Fibroblast of upper back skin (primary cell): ENCODE data around the gene MIPEP.

Experiments
- DNase-seq: peaks from one replicate; pipeline ENCODE4 v3.0.0-alpha.2; 2013

MIPEP gene

DNA sequence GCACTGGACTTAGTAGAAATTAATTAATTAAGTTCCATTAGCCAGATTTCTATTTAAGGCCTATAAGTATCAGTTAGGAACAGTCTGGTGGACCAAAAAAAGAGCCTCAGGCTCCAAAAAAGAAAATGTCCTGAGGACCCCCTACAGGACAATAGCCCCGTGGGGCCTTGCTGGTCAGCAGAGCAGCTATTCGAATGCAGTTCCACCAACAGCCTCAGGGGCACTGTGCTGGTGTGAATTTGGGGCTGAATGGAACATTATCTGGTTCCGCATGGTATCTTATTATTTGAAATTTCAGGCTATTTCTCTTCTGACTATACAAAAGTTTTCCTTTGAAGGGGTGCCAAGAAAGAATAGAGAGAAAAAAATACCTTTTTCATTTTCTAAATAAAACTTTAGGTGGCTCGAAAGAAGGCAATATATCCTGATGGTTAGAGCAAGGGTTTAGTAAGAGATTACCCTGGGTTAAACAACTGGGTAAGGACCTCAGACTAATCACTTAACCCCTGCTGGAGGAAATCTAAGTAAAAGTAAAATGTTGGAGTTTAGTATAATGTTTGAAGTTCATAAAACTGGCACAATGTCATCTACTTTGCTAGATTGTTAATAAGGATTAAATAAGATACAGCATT lies 147.2 kb downstream of the MIPEP start:
- no peak for DNase-seq

GRCh38 chr13:23740002-23740401 lies 149.2 kb downstream of the MIPEP start:
- no peak for DNase-seq

- no peak for DNase-seq
Observed at GRCh38 chr13:23739596-23739995, 149.6 kb downstream of the MIPEP start.

DNA sequence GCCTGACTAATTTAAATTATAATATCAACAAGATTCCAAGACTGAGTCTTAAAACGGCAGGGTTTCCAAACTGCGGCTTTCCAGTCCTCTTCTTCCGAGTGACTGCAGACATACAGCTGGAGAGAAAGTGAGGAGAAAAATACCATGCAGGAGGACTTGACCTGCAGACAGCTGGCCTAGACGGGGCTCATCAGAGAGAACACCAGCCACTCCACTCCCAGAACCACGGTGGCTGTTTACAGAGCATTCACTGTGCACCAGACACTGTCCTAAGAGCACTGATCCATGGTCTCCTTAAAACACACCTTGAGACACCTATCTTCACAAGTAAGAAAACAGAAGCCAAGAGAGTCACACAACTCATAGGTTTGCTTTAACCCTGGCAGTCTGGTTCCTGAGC lies 152.7 kb downstream of the MIPEP start:
- no peak for DNase-seq

- DNase-seq: no peak
Observed at GRCh38 chr13:23735329-23735728, 153.9 kb downstream of the MIPEP start.

- DNase-seq: no peak
Observed at GRCh38 chr13:23731709-23732108, 157.5 kb downstream of the MIPEP start.

GRCh38 chr13:23730251-23730650 lies 158.9 kb downstream of the MIPEP start:
- no peak for DNase-seq

- no peak for DNase-seq
Observed at GRCh38 chr13:23729531-23729930, 159.7 kb downstream of the MIPEP start.

DNA sequence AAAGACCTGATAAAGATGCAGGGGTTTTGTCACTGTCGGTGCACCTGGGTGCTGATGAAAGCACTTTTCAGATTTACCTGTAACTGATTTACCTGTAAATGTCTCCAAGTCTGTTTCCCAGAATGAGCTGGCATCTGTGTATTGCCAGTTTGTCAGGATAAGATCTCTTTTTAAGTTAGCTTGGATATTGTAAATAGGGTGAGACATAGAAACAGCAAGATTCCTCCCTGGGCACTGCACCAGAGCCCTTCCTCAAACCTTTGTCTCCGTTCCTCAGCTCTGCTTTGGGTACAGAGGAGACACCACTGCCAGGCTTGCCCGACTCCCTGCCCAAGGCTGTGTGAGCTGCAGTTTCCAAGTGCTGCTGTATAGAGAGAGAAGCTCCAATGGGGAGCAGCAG lies 160.4 kb downstream of the MIPEP start:
- DNase-seq: no peak

DNA sequence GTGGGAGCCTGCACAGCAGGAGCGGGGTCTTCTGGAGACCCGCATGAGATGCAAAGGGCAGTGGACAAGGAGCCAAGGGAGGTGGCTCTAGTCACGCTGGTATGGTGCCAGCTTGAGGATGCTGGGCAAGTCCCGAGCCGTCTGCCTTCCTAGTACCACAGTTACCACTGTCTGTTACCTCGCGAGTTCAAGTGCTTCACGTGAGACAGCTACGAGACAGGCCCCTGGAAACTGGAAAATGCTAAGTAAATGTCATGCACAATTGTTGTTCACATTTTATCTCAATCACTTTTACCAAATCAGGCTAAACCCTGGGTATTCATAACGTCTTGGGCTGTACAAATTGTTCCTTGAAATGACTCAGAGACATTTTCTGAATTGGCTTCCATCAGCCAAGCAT lies 163.3 kb downstream of the MIPEP start:
- DNase-seq: no peak

GRCh38 chr13:23724196-23724970 lies 164.8 kb downstream of the MIPEP start:
- no peak for DNase-seq

- peak; percentile 87 for DNase-seq
Observed at GRCh38 chr13:23723471-23723870, 165.7 kb downstream of the MIPEP start.

GRCh38 chr13:23722726-23723453 lies 166.3 kb downstream of the MIPEP start:
- no peak for DNase-seq

GRCh38 chr13:23718996-23719395 lies 170.2 kb downstream of the MIPEP start:
- no peak for DNase-seq

GRCh38 chr13:23716401-23716800 lies 172.8 kb downstream of the MIPEP start:
- DNase-seq: no peak

DNA sequence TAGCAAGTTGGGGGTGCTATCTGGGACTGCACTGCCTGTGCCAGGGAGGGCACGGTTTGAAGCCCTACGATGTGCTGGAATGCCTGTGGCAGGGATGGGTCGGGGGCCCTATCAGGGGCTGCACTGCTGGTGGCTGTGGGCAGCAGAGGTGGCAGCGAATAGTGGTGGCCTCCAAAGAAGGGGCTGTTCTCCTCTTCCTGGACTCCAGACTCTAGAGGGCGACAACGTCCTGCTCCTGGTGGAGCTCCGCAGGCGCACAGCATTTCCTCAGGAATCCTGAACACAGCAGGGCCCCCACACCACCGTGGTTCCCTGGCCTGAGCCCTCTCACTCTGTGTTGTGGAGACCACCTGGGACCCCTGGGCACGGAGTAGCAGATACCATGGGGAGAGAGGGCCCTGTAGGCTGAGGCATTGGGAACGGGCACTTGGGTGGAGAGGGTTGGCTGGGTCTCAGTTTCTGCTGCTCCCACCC lies 173.4 kb downstream of the MIPEP start:
- no peak for DNase-seq

DNA sequence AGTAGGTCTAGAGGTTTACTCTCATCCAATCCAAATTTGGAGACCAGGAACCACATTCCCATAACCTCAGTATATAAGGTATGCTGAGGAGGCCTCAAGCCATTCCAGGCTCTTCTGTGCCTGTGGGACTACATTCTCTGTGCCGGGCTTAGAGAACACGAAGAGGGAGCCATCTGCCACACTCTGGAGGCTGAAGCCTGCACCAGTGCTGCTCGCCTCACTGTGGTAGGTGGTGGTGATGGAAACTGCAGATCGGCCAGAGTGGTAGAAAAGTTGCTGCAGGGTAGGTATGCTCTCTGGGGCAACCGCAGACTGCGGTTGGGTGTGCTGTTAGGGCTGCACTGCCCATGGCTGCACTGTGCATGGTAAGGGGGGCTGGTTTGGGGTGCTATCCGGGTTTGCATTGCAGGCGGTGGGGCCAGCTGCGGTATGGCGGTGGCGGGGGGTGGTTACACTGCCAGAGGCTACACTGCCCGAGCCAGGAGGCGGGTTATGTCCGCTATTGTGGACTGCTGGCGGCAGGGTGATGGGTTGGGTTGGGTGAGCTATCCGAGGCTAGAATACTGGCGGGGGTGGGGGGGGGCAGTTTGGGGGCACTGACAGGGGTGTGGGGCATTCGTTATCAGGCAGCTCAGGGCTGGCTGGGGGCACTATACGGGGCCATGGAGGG lies 174.0 kb downstream of the MIPEP start:
- no peak for DNase-seq

DNA sequence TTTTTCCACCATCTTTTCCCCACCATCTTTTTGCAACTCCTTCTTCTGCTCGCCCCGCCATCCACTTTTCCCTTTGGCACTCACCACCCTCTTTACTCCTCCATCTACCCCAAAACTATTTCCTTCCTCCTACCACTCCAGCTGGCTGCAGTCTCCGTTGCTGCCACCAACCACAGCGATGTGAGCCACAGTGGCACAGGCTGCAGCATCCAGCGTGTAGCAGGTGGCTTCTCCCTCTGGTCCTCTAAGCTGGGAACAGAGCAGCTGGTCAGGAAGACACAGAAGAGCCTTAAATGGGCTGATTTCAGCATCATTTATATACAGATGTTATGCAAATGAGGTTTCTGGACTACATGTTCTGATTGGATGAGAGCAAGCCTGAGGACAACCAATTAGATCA lies 174.5 kb downstream of the MIPEP start:
- no peak for DNase-seq

DNA sequence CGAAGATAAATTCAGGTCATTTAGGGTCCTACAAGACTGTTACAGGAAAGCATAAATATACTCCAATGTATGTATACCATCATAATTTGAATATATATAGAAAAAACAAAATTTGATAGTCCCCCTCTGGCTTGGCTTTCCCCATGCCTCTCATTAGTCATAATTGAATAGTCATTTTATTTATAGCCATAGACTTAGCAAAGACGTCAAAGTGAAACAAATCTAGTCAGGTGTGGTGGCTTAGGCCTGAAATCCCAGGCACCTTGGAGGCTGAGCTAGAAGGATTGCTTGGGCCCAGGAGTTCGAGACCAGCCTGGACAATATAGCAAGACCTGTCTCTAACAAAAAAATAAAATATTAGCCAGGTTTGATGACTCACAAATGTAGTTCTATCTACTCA lies 177.8 kb downstream of the MIPEP start:
- no peak for DNase-seq

- DNase-seq: no peak
Observed at GRCh38 chr13:23710366-23710765, 178.8 kb downstream of the MIPEP start.

- DNase-seq: no peak
Observed at GRCh38 chr13:23709536-23709935, 179.7 kb downstream of the MIPEP start.

DNA sequence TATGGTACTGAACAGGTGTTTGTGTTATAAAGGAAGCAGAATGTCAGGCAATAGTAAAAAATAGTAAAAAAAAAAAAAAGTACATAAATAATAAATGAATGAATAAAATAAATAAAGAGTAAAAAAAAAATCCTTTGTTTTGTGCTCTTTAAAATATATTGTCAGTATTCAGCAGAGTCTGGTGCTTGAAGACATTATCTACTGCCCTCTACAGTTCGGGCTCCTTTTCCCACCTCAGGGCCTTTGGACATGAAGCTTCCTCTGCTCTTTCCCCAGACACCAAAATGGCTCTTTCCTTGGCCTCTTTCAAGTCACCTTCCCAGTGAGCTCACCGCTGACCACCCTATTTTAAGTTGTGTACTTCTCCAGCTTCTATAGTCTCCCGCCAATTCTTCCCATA lies 181.5 kb downstream of the MIPEP start:
- peak; percentile 34 for DNase-seq

DNA sequence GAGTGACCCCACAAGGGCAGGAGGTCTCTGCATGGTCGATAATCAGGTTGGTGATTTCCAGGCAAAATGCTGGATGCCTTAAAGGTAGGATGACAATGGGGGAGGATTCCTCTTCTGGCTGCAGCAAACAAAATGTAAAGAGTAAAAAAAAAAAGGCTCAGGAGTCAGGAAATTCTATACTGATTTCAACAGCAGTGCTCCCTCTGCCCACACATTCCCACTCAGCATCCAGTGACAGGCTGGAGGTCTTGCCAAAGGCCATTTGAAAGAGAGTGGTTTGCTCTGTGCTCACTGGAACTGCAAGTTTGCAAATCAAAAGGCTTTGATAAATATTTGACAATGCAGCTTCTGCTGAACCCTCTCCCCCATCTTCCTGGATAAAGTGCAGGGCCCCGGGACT lies 183.6 kb downstream of the MIPEP start:
- DNase-seq: no peak
